Neural cell (in vitro differentiated cells): Measurements from ENCODE around the gene PLEKHA5.

Source experiments
- CTCF ChIP-seq: fragments of 450-650 bp; IDR thresholded peaks from 2 replicates; pipeline ENCODE4 v1.5.1; 2014; ENCODE audit warnings: antibody characterized with exemption, mild to moderate bottlenecking, moderate library complexity; ENCODE audit not compliant: poor library complexity, severe bottlenecking
- EP300 ChIP-seq: fragments of 450-650 bp; conservative IDR thresholded peaks from 2 replicates; pipeline ENCODE4 v1.6.1; 2014; ENCODE audit warnings: antibody characterized with exemption, mild to moderate bottlenecking, moderate library complexity; ENCODE audit not compliant: poor library complexity, severe bottlenecking

DNA sequence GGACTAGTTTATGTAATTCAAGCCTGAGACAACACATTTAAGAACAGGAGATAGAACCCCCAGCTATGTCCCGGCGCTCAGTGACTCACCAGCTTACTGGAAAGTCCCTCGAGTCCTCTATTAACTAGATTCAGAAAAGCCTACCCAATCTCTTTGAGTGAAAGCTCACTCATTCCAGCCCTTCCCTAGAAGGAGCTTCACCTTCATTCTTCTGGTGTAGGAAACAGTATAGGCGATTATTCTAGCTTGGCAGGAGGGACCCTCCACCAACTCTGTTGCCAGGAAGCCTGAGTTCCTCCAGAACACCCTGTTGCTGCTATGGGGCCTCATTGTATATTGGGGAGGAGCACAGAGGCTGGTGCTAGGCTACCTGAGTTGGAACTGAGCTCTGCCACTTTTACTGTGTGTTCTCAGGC lies 252.6 kb downstream of the PLEKHA5 start:
- TF ChIP-seq CTCF = no peak
- no peak for TF ChIP-seq EP300
